ENCODE results near the gene GOLT1A. TPM values are rescaled to one million over a fixed set of nuclear protein-coding genes. Genes with fewer than 3 reads are reported as not detected.

The GOLT1A gene
- polyA plus RNA-seq, 12 donors: 0.36 to 14.0 (median 0.44) TPM; not detected in 8

GRCh38 chr1:204161609-204162493 lies 51.9 kb downstream of the GOLT1A start:
- DNase-seq: no peak

- DNase-seq: no peak
Observed at GRCh38 chr1:204157962-204158361, 55.8 kb downstream of the GOLT1A start.

- DNase-seq: no peak
Observed at GRCh38 chr1:204155881-204156280, 57.9 kb downstream of the GOLT1A start.

GRCh38 chr1:204154568-204155255 lies 59.1 kb downstream of the GOLT1A start:
- DNase-seq: no peak

- no peak for DNase-seq
Observed at GRCh38 chr1:204153667-204154066, 60.1 kb downstream of the GOLT1A start.

- DNase-seq: no peak
Observed at GRCh38 chr1:204152310-204153044, 61.3 kb downstream of the GOLT1A start.

GRCh38 chr1:204151552-204152309 lies 62.1 kb downstream of the GOLT1A start, which contains the start of gene ETNK2:
Gene ETNK2, minus strand, starts transcription at chr1:204152044. Its CDS starts 192 bp downstream, at chr1:204151852.
- no peak for DNase-seq

- no peak for DNase-seq
Observed at GRCh38 chr1:204150702-204151551, 62.9 kb downstream of the GOLT1A start.

- DNase-seq: no peak
Observed at GRCh38 chr1:204149635-204150565, 63.9 kb downstream of the GOLT1A start.

GRCh38 chr1:204149107-204149506 lies 64.7 kb downstream of the GOLT1A start:
- no peak for DNase-seq

Other genes starting within 250 kb of the GOLT1A start
- gene SOX13, start 140.9 kb downstream of the GOLT1A start, polyA plus RNA-seq (ENCODE audit: insufficient read length in 12 of 12): 10 to 100 TPM in 11 of 12 donors, not detected in 1; 14.6 to 31.9 (median 19.4) TPM
- gene ETNK2, start 61.9 kb downstream of the GOLT1A start, polyA plus RNA-seq (ENCODE audit: insufficient read length in 12 of 12): 10 to 100 TPM in 2 of 12 donors, 1 to 10 TPM in 9, not detected in 1; 1.7 to 10.3 (median 3.1) TPM
- under 1 TPM in 5 of 12 donors, not detected in 7; 0.11 to 0.32 (median 0.20) TPM for gene REN, start 47.7 kb downstream of the GOLT1A start, polyA plus RNA-seq (ENCODE audit: insufficient read length in 12 of 12)
- gene KISS1, start 17.5 kb downstream of the GOLT1A start, polyA plus RNA-seq (ENCODE audit: insufficient read length in 12 of 12): 1 to 10 TPM in 3 of 12 donors, under 1 TPM in 7, not detected in 2; 0.53 to 4.0 (median 0.83) TPM
- gene PLEKHA6, start 145.9 kb upstream of the GOLT1A start, polyA plus RNA-seq (ENCODE audit: insufficient read length in 12 of 12): 10 to 100 TPM in 2 of 12 donors, 1 to 10 TPM in 9, not detected in 1; 2.2 to 18.5 (median 4.3) TPM
- gene PPP1R15B, start 197.8 kb upstream of the GOLT1A start, polyA plus RNA-seq (ENCODE audit: insufficient read length in 12 of 12): 10 to 100 TPM; 25.8 to 79.9 (median 29.4) TPM